Activated CD8-positive, alpha-beta memory T cell treated with anti-CD3 and anti-CD28 coated beads for 48 hours (primary cell): ENCODE data around the gene WDR76.
"Not testable (repeated sequence)": the region's sequence is repeated elsewhere in the genome, so short reads cannot be mapped to it uniquely, and the experiment has no call there.

Source experiments
- DNase-seq, 3 experiments: peaks; one replicate each; pipeline ENCODE4 v3.0.0-alpha.2; 2020; ENCODE audit warnings: low read depth in 2 of 3, low spot score in 2 of 3

Gene WDR76

GRCh38 chr15:43815064-43815463, 11.7 kb upstream of the WDR76 start:
- not testable (repeated sequence) for DNase-seq

DNA sequence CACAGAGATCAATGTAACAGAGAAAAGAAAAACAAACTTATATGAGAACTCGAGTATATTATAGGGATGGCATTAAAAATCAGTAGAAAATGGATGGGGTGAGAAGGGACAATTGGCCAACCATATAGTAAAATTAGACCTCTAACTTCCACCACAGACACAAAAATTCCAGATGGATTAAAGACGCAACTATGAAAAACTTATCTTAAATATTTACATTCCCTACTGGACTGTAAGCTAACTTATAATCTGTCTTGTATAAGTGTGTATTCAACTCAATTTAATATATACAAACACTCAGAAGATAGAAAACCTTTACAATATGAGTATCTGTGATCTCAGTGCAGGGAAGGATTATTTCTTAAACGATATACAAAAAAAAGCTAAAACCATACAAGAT, 5.3 kb upstream of the WDR76 start:
- DNase-seq: no peak

- peak; percentile 50 to 82 (median 80) for DNase-seq
Measured at GRCh38 chr15:43824302-43825246, 2.2 kb upstream of the WDR76 start, which contains the start of gene MFAP1. Gene MFAP1 (minus strand): TSS chr15:43824690. CDS start chr15:43824569, 121 bp downstream.

DNA sequence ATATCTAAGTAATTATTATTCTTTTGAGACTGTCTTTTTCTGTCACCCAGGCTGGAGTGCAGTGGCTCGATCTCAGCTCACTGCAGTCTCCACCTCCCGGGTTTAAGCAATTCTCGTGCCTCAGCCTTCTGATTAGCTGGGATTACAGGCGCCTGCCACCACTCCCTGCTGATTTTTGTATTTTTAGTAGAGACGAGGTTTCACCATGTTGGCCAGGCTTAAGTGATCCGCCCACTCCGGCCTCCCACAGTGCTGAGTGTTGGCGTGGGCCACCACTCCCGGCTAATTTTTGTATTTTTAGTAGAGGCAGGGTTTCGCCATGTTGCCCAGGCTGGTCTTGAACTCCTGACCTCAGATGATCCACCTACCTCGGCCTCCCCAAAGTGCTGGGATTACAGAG, 1.5 kb upstream of the WDR76 start:
- not testable (repeated sequence) for DNase-seq

- no peak for DNase-seq
Measured at GRCh38 chr15:43826029-43826507, 734 bp upstream of the WDR76 start.

DNA sequence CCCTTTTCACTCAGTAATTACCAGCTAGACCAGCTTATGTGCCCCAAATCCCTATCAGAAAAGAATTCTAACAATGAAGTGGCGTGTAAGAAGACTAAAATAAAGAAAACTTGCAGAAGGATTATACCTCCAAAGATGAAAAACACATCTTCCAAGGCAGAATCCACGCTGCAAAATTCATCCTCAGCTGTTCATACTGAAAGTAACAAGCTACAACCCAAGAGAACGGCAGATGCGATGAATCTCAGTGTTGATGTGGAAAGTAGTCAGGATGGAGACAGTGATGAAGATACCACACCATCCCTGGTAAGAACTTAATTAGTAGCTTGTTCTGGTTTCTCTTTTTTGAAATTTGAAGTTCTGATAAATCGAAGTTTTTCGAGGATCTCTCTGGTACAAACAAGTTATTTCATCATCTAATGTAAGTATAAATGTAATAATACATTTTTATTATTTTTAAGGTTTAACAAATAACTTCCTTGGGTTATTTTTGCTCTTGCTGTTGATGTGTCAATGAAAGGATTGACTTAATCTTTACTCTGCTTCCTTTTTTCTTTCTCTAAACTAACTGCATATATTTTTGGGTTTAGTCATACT, 1.4 kb downstream of the WDR76 start:
- DNase-seq: no peak

- DNase-seq: not testable (repeated sequence)
Measured at GRCh38 chr15:43829951-43830540, 3.2 kb downstream of the WDR76 start.

- not testable (repeated sequence) for DNase-seq
Measured at GRCh38 chr15:43830691-43831275, 4.0 kb downstream of the WDR76 start.

- DNase-seq: not testable (repeated sequence)
Measured at GRCh38 chr15:43831519-43832052, 4.8 kb downstream of the WDR76 start.

- DNase-seq: not testable (repeated sequence)
Measured at GRCh38 chr15:43832485-43832884, 5.7 kb downstream of the WDR76 start.

GRCh38 chr15:43845421-43845820, 18.6 kb downstream of the WDR76 start:
- DNase-seq: no peak

- no peak for DNase-seq
Measured at GRCh38 chr15:43851251-43851650, 24.4 kb downstream of the WDR76 start.

DNA sequence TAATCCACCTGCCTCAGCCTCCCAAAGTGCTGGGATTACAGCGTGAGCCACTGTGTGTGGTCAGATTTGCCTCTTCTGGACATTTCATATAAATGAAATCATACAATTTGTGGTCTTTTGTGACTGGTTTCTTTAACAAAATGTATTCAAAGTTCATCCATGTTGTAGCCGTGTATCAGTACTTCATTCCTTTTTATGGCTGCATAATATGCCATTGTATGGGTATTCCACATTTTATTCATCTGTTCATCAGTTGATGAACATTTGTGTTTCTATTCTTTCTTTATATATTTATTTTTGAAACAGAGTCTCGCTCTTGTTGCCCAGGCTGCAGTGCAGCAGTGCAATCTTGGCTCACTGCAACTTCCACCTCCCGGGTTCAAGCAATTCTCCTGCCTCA, 25.8 kb downstream of the WDR76 start:
- no peak for DNase-seq

GRCh38 chr15:43854801-43855200, 28.0 kb downstream of the WDR76 start:
- no peak for DNase-seq

- no peak for DNase-seq
Measured at GRCh38 chr15:43859546-43859945, 32.7 kb downstream of the WDR76 start.

DNA sequence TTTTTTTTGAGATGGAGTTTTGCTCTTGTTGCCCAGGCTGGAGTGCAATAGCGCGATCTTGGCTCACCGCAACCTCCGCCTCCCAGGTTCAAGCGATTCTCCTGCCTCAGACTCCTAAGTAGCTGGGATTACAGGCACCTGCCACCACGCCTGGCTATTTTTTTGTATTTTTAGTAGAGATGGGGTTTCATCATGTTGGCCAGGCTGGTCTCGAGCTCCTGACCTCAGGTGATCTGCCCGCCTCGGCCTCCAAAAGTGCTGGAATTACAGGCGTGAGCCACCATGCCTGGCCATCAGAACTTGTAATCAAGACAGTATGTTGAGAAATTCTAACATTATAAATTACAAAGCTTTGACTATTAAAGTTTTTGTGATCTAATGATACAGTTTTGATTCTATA, 39.8 kb downstream of the WDR76 start:
- DNase-seq: not testable (repeated sequence)

DNA sequence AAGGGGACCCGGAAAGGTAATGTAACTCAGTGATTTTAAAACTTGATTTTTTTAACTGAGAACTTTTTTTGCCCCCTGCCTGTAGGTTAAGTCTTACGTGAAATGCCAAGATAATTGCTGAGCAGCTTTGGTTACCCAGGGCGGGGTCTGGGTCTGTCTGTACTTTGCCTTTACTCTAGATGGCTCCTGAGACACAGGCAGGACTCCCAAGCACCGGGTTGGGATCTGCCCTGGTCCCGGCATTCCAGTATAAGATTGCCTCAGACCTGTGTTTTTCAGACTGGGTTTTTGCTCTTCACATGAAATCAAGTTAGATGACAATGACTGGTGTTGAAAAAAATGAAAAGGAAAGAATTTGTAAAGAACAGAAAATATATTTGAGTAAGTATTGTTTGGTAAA, 40.3 kb downstream of the WDR76 start:
- DNase-seq: no peak

- DNase-seq: no peak
Measured at GRCh38 chr15:43868406-43868805, 41.6 kb downstream of the WDR76 start.

- DNase-seq: no peak
Measured at GRCh38 chr15:43871835-43872234, 45.0 kb downstream of the WDR76 start.

GRCh38 chr15:43872416-43873020, 45.7 kb downstream of the WDR76 start:
- DNase-seq: no peak

- no peak for DNase-seq
Measured at GRCh38 chr15:43873651-43874050, 46.8 kb downstream of the WDR76 start.
